GM19324 (cell line): ENCODE measurements around the gene RNF149.
"Not testable (repeated sequence)": the region's sequence is repeated elsewhere in the genome, so short reads cannot be mapped to it uniquely, and the experiment has no call there.

Source experiments
- ATAC-seq: cut with Tn5 transposase; IDR thresholded peaks from one replicate; pipeline ENCODE4 v1.9.1; 2021; ENCODE audit warnings: mild to moderate bottlenecking, moderate library complexity; ENCODE audit not compliant: unreplicated experiment, low FRiP score

The RNF149 gene

GRCh38 chr2:101332885-101333766 lies 24.6 kb upstream of the RNF149 start:
- ATAC-seq: no peak

GRCh38 chr2:101331202-101331601 lies 22.7 kb upstream of the RNF149 start:
- ATAC-seq: no peak

GRCh38 chr2:101330253-101330933 lies 21.9 kb upstream of the RNF149 start:
- no peak for ATAC-seq

- ATAC-seq: no peak
These were observed 20.5 kb upstream of the RNF149 start for GRCh38 chr2:101329026-101329425.

GRCh38 chr2:101328474-101329007 lies 20.0 kb upstream of the RNF149 start:
- no peak for ATAC-seq

- no peak for ATAC-seq
These were observed 19.4 kb upstream of the RNF149 start for GRCh38 chr2:101327863-101328394.

GRCh38 chr2:101325425-101325824 lies 16.9 kb upstream of the RNF149 start:
- no peak for ATAC-seq

GRCh38 chr2:101316568-101316967 lies 8.1 kb upstream of the RNF149 start:
- not testable (repeated sequence) for ATAC-seq

- no peak for ATAC-seq
These were observed 3.2 kb upstream of the RNF149 start for GRCh38 chr2:101311696-101312017.

- ATAC-seq: no peak
These were observed 2.6 kb upstream of the RNF149 start for GRCh38 chr2:101310834-101311695.

GRCh38 chr2:101310090-101310833 lies 1.8 kb upstream of the RNF149 start:
- ATAC-seq: no peak

GRCh38 chr2:101307950-101308431 lies 510 bp downstream of the RNF149 start:
- ATAC-seq: peak; percentile 16

GRCh38 chr2:101307503-101307902 lies 998 bp downstream of the RNF149 start:
- no peak for ATAC-seq

- peak; percentile 2 for ATAC-seq
These were observed 2.1 kb downstream of the RNF149 start for GRCh38 chr2:101306410-101306809.

GRCh38 chr2:101305492-101306078 lies 2.9 kb downstream of the RNF149 start:
- ATAC-seq: no peak

GRCh38 chr2:101305035-101305434 lies 3.5 kb downstream of the RNF149 start:
- ATAC-seq: no peak

GRCh38 chr2:101303688-101304087 lies 4.8 kb downstream of the RNF149 start:
- no peak for ATAC-seq

- no peak for ATAC-seq
These were observed 6.5 kb downstream of the RNF149 start for GRCh38 chr2:101302016-101302415.

GRCh38 chr2:101300836-101301235 lies 7.7 kb downstream of the RNF149 start:
- no peak for ATAC-seq
